Stimulated activated naive CD4-positive, alpha-beta T cell treated with Interleukin-2 at 50 U/mL for 16 hours (primary cell): ENCODE results near the gene GCM1.

Experiments used
- DNase-seq: peaks from one replicate; lab custom pipeline; 2025; lab: John Stamatoyannopoulos, UW

The GCM1 gene

GRCh38 chr6:53152576-53152975 lies 3.9 kb upstream of the GCM1 start:
- no peak for DNase-seq

GRCh38 chr6:53151676-53152075 lies 3.0 kb upstream of the GCM1 start:
- no peak for DNase-seq

- no peak for DNase-seq
These were observed 3.8 kb downstream of the GCM1 start for GRCh38 chr6:53144802-53145201.

DNA sequence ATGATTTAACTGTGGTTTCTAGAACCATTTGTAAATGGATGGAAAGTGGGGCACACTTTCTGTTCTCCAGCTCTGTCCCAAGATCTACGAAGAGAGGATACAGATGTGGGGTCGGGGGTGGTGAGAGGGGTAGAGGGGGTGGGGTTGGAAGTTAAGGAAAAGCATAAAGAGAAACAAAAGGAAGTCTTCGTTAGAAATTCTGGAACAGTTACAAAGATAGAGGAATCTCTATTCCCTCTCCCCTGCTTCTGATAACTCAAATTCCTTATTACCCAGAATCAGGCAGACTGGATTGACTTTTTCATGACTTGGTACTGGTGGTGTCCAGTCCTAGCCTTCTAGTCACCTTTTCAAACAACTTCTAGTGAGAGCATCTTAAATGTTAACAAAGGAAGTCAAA lies 4.9 kb downstream of the GCM1 start:
- DNase-seq: no peak

GRCh38 chr6:53142810-53143209 lies 5.8 kb downstream of the GCM1 start:
- DNase-seq: no peak

DNA sequence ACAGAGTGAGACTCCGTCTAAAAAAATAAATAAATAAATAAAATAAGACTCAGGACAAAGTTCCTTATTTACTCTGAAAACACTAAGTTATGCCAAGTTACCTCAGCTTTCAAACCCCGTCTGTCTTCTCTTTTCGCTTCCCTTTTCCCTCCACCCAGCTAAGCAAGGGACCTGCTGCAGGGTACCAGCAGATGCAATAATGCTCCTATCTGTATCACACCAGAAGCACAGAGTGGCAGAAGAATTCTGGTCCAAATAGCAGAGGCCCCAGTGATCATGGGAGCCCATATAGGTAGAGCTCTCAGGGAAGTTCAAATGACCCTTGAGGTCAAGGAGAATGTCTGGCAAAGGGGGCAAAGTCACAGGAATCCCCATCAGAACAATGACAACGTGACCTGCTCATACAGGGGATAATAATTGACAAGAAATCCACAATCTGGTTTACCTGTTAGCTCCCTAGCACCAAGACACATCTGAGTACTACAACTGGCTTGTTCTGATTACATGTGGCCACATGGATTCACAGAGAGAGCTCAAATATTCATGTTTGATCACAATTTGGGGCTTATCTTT lies 8.7 kb downstream of the GCM1 start:
- no peak for DNase-seq

- no peak for DNase-seq
These were observed 12.5 kb downstream of the GCM1 start for GRCh38 chr6:53136000-53136609.

DNA sequence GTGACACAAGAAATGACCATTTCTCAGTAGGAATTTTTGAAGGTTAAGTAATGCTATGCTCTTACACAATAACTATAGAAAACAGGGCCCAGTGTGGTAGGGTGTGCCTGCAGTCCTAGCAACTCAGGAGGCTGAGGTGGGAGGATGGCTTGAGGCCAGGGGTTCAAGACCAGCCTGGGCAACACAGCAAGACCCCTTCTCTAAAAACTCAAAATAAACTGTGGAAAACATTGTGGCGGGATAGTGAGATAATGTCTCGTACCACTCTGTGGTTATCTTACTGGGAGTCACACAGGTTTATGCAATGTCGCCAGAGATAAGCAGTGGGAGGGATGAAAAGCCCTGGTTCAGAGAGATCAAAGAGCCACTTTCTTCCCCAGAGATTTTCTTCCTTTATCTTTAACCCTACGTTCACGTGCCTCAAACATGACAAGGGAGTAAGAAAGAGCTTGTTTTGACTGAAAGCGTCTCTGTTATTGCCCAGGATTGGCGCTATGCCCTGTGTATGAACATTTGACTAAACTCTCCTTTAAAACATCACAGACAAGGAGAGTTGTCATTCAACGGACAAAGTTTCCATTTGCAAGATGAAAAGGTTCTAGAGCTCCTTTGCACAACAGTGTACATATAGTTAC lies 13.9 kb downstream of the GCM1 start:
- no peak for DNase-seq

DNA sequence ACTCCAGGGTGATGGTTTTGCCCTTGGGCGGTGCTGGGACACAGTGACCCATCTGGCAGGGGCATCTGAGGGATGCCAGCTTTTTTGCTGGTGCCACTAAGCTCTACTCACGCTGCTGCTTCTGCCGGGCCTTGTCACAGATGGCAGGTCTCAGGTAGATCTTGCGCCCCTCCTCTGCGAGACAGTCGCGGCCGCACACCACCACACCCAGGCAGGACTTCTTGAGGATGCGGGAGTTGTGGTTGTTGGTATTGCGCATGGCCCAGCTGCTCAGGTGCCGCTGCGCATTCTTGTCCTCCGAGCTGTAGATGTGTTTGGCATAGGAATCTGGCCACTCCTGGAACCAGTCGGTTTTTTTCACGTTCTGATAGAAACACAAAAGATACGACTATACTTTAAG lies 14.7 kb downstream of the GCM1 start:
- no peak for DNase-seq

DNA sequence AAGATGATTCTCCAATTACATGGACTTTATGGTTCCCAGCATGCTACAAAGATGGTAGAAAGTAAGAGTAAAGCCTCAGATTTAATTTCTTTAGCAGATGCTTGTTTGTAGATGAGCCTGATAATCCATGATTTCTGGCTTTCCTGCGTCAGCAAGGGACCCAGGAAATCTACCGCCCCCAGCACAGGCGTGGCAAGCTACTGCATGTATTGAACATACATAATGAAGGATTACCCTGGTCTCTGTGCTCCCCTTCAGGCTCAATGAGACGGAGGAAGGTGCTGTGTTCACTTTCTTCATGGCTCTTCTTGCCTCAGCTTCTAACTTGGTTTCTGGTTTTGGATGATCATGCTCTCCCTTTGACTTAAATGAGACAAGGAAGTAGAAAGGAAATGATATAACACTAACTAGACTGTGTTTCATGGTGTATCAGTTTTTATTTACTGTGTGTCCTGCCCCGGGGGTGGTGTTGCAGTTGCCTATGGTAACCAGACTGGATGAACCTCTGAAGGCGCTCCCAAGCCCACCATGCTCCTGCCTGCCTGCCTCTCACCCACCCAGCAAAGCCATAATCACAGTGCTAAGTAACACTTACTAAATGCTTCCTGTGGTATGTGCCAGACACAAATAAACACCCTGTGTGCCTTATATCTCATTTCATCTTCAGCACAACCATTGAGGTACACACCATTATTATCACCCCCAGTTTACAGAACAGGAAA lies 17.9 kb downstream of the GCM1 start:
- no peak for DNase-seq

- DNase-seq: no peak
These were observed 19.8 kb downstream of the GCM1 start for GRCh38 chr6:53128842-53129241.

DNA sequence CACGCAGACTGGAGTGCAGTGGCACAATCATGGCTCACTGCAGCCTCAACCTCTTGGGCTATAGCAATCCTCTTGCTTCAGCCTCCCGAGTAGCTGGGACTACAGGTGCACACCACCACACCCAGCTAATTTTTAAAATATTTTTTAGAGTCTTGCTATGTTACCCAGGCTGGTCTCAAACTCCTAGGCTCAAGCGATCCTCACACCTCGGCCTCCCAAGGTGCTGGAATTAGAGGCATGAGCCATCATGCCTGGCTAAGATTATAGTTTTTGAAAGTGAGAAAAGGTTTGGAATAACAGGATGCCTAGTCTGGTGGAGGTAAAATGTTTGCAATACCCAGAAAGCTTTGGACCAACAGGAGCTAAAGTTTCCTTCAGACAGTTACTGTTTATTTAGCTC lies 23.4 kb downstream of the GCM1 start:
- no peak for DNase-seq

- DNase-seq: no peak
These were observed 24.4 kb downstream of the GCM1 start for GRCh38 chr6:53124131-53124800.

DNA sequence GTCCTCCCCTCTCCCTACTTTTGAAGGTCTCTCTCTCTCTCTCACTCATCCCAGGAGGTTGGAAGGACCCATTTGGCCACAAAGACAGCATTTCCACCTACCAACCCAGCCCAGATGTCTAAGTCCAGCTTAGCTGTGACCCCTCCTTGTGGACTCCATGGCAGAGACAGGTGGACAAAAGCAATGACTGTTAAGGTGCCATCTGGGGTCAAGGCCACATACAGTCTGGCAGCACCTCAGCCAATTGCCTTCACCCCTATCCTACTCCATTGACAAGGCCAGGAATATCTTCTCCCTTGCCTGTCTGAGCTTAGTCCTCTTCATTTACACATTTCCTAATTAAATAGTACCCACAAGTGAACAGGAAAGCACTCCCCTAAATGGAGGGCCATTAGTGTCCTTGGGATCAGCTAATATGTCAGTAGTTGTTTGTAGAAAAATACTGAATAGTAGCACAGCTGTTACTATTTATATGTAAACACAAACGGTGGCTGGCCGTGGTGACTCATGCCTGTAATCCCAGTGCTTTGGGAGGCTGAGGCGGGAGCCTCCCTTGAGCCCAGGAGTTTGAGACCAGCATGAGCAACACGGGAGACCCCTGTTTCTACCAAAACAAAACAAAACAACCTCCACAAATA lies 28.8 kb downstream of the GCM1 start:
- DNase-seq: no peak

- DNase-seq: no peak
These were observed 29.3 kb downstream of the GCM1 start for GRCh38 chr6:53119349-53119748.

DNA sequence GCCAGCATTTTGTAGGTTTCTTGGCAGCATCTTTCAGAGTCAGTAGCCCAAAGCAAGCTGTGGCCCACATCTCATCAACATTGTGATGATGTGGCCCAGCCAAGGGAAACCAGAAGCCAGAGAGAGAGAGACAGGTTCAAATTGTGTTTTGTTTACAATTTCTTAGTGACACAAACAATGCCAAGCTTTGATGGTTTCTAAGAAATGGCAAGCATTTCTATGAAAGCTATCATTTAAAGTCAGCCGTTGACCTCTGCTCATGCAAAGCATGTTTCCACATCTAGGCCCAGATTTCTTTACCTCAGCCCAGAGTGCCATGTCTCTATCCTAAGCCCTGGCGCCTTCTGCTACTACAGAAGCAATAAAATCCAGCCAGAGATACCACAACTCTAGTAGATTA lies 32.9 kb downstream of the GCM1 start:
- no peak for DNase-seq

GRCh38 chr6:53115113-53115512 lies 33.5 kb downstream of the GCM1 start:
- no peak for DNase-seq

DNA sequence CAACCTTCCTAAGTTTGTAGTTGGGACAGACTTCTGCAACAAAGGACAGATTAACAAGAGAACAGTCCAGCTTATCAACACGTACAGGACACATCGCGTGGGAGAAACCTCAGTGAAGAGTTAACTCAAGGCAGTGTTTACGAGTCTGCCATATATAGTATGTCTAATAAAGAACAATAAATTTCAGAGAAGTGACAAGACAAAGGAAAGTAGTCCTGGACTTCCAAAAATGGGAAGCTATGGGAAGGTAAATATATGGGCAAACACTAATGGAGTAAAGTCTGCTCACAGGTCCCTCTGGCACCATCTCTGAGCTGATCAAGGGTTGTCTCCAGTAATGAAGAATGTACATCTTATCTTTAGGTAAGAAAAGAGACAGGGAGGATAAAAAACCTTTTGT lies 34.9 kb downstream of the GCM1 start:
- no peak for DNase-seq

- no peak for DNase-seq
These were observed 35.8 kb downstream of the GCM1 start for GRCh38 chr6:53112871-53113270.

DNA sequence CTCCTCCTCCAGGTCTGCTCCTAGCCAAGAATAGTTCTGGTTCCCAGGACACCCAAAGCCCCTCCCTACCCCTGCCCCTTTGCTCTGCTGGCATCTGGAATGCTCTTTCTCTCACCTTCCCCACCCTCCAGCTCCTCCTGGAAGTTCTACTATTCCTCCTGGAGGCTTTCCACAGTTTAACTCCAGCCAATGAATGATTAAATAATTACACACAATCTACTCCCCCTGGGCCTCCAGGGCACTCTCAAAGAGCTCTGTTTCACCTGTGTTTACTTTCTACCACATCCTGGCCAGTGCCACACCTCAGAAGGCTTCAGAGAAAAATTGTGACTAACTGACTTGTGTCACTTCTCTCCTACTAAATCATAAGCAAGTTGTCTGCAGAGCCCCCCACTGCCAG lies 36.2 kb downstream of the GCM1 start:
- DNase-seq: no peak

DNA sequence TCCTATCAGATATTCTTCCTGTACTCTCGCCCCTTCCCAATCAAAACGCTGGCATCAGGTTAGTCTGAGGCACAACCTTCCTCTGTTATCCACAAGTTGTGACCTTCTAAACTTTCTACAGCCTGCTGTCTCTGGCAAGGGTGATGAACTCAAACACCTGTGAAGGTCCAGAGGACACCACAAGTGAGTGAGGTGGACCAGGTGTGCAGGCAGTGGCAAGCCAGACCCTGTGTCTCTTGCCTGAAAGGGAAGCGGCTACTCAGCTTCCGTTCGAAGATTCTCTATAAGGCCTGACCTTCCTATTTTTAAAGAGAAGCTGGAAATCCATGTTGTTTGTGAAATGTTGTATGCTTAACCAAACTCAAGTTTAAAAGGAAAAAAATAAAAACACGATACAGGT lies 36.8 kb downstream of the GCM1 start:
- no peak for DNase-seq

DNA sequence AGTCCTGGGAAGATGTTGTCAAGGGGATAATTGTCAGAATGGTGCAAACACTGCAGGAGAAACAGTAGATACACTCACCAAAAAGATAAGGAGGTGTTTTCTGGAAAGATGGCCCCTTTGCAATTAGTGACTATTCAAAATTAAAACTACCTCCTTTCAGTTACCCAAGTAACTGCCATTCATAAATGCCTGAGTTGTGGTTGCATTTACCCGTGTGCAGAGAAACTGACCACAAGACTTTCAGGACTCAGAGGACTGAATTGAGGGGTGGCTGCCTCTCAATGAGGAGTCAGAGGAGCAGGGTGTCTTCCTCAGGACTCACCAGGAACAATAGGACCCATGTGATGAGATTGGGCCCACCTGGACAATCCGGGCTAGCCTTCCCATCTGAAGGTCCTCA lies 39.0 kb downstream of the GCM1 start:
- DNase-seq: no peak
